Thoracic aorta (tissue), 2 donors: ENCODE measurements around the gene PARP9. TPM values are rescaled to one million over a fixed set of nuclear protein-coding genes. Genes with fewer than 3 reads are reported as not detected.

Experiments used
- ATAC-seq: fragments of 150-250 bp; one replicate; pipeline ENCODE4 v1.8.0; 2017; ENCODE audit warnings: low read depth; ENCODE audit not compliant: insufficient number of reproducible peaks, low FRiP score
- DNase-seq: peaks from one replicate; pipeline ENCODE4 v3.0.0-alpha.2; 2020; ENCODE audit warnings: low spot score
- H3K27ac ChIP-seq, 2 donors: fragments of 200-600 bp; sonication (generic); 1 replicate in 1 of 2; 2 replicates in 1 of 2; pipeline ENCODE4 v1.5.1; 2016; ENCODE audit warnings: mild to moderate bottlenecking in 2 of 2, moderate library complexity in 2 of 2
- H3K27me3 ChIP-seq: fragments of 200-600 bp; sonication (generic); replicated peaks from 2 replicates; pipeline ENCODE4 v1.6.0; 2016; ENCODE audit warnings: mild to moderate bottlenecking; ENCODE audit not compliant: insufficient read depth
- H3K36me3 ChIP-seq: fragments of 200-600 bp; sonication (generic); one replicate; pipeline ENCODE4 v1.5.1; 2016
- H3K4me1 ChIP-seq, 2 donors: fragments of 200-600 bp; sonication (generic); 1 replicate in 1 of 2; 2 replicates in 1 of 2; pipeline versions ENCODE4 v1.5.1 to v1.6.0; 2016; ENCODE audit warnings: low read depth in 2 of 2, mild to moderate bottlenecking in 1 of 2; ENCODE audit not compliant: control insufficient read depth in 1 of 2
- H3K4me3 ChIP-seq: fragments of 200-600 bp; sonication (generic); 2 replicates; pipeline ENCODE4 v1.5.1; 2016; ENCODE audit warnings: mild to moderate bottlenecking
- H3K9me3 ChIP-seq: fragments of 200-600 bp; sonication (generic); 2 replicates; pipeline ENCODE4 v1.5.1; 2016
- CTCF ChIP-seq: fragments of 200-600 bp; sonication (generic); IDR thresholded peaks from one replicate; pipeline ENCODE4 v1.5.1; 2019; ENCODE audit warnings: antibody characterized with exemption
- total RNA-seq, 2 donors: library from RNA; depleted of rRNA; stranded (reverse); fragments of >200 nt; gene quantifications; one replicate each; pipeline versions ENCODE4 v1.1.0 to v1.2.3, GENCODE V29; 2016

The PARP9 gene
- total RNA-seq, 2 donors from 2014 or later = 31.8 to 38.0 TPM

- DNase-seq (no peak), ATAC-seq (no peak)
- H3K36me3 ChIP-seq = peaks cover 40% of the 10 kb centered on the region
- no peaks in the 10 kb centered on the region for H3K9me3 ChIP-seq
- H3K27me3 ChIP-seq = no peaks in the 10 kb centered on the region
- no peak for TF ChIP-seq CTCF
- H3K27ac ChIP-seq = no peak overlapping the region
- no peaks in the 10 kb centered on the region for H3K4me1 ChIP-seq
- H3K4me3 ChIP-seq = no peak overlapping the region
Observed at GRCh38 chr3:122530164-122530563, 33.9 kb downstream of the PARP9 start.

DNA sequence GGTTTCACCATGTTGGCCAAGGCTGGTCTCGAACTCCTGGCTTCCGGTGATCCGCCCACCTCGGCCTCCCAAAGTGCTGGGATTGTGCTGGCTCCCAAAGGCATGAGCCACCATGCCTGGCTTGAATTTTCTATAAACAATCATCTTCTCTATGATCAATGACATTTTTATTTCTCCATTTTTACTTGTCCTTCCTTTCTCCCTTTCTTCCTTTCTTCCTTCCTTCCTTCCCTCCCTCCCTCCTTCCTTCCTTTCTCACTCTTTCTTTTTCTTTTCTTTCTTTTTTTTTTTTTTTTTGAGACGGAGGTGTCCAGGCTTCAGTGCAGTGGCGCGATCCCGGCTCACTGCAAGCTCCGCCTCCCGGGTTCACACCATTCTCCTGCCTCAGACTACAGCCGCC is 40.8 kb downstream of the PARP9 start:
- DNase-seq (no peak), ATAC-seq (no peak)
- Histone ChIP-seq H3K4me1 (no peaks in the 10 kb centered on the region), H3K27ac (no peak overlapping the region), H3K36me3 (peaks cover 5% of the 10 kb centered on the region), H3K4me3 (no peak overlapping the region), H3K9me3 (no peaks in the 10 kb centered on the region), H3K27me3 (no peaks in the 10 kb centered on the region)
- no peak for TF ChIP-seq CTCF

GRCh38 chr3:122520861-122521260 is 43.2 kb downstream of the PARP9 start:
- DNase-seq = no peak
- no peak for TF ChIP-seq CTCF
- H3K4me1 ChIP-seq = no peaks in the 10 kb centered on the region

DNA sequence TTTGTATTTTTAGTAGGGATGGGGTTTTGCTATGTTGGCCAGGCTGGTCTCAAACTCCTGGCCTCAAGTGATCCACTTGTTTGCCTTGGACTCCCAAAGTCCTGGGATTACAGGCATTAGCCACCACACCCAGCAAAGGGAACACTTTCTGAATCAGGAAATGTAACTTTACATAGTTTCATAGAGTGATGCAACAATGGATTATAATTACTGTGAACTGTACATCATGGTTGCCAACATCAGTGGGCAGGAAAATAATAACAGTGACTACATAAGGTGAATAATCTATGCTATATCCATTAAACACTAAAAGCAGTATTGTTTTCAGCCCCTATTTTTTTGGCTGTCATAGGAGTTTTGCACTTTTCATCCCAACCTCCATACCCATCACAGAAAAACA is 44.4 kb downstream of the PARP9 start:
- Histone ChIP-seq H3K9me3 (no peaks in the 10 kb centered on the region), H3K36me3 (no peaks in the 10 kb centered on the region), H3K4me3 (no peak overlapping the region), H3K27ac (no peak overlapping the region), H3K27me3 (no peaks in the 10 kb centered on the region), H3K4me1 (peaks cover 3 to 4% of the 10 kb centered on the region in 2 donors)
- no peak for DNase-seq
- TF ChIP-seq CTCF = no peak
- ATAC-seq = no peak

More at GRCh38 chr3:122520861-122521260, 43.2 kb downstream of the PARP9 start:
- Histone ChIP-seq H3K4me3 (no peak overlapping the region), H3K27ac (no peak overlapping the region), H3K9me3 (no peaks in the 10 kb centered on the region), H3K36me3 (no peaks in the 10 kb centered on the region), H3K27me3 (no peaks in the 10 kb centered on the region)
- no peak for ATAC-seq

- no peaks in the 10 kb centered on the region for H3K36me3 ChIP-seq
- H3K27me3 ChIP-seq = no peaks in the 10 kb centered on the region
- no peak overlapping the region for H3K4me3 ChIP-seq
- no peak for TF ChIP-seq CTCF
- peaks cover 15 to 20% of the 10 kb centered on the region in 2 donors for H3K4me1 ChIP-seq
- H3K9me3 ChIP-seq = no peaks in the 10 kb centered on the region
- DNase-seq (no peak), ATAC-seq (no peak)
- no peak overlapping the region for H3K27ac ChIP-seq
Observed at GRCh38 chr3:122516846-122517360, 47.2 kb downstream of the PARP9 start.
